ENCODE results near the gene HS2ST1.

HS2ST1 gene

GRCh38 chr1:87113313-87113712 is 198.9 kb downstream of the HS2ST1 start:
- TF ChIP-seq, protein P1, sequence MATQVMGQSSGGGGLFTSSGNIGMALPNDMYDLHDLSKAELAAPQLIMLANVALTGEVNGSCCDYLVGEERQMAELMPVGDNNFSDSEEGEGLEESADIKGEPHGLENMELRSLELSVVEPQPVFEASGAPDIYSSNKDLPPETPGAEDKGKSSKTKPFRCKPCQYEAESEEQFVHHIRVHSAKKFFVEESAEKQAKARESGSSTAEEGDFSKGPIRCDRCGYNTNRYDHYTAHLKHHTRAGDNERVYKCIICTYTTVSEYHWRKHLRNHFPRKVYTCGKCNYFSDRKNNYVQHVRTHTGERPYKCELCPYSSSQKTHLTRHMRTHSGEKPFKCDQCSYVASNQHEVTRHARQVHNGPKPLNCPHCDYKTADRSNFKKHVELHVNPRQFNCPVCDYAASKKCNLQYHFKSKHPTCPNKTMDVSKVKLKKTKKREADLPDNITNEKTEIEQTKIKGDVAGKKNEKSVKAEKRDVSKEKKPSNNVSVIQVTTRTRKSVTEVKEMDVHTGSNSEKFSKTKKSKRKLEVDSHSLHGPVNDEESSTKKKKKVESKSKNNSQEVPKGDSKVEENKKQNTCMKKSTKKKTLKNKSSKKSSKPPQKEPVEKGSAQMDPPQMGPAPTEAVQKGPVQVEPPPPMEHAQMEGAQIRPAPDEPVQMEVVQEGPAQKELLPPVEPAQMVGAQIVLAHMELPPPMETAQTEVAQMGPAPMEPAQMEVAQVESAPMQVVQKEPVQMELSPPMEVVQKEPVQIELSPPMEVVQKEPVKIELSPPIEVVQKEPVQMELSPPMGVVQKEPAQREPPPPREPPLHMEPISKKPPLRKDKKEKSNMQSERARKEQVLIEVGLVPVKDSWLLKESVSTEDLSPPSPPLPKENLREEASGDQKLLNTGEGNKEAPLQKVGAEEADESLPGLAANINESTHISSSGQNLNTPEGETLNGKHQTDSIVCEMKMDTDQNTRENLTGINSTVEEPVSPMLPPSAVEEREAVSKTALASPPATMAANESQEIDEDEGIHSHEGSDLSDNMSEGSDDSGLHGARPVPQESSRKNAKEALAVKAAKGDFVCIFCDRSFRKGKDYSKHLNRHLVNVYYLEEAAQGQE (IDR thresholded peaks at IDR 0.05; ENCODE audit: insufficient replicate concordance, low read depth): no peak
- TF ChIP-seq SPI1 (IDR thresholded peaks at IDR 0.05; ENCODE audit: borderline replicate concordance, low read depth) (no peak), CTCF (IDR thresholded peaks at IDR 0.05; ENCODE audit: insufficient read depth, low read length) (no peak), POLR2AphosphoS5 (IDR thresholded peaks at IDR 0.05; ENCODE audit: low read depth) (no peak), GABPA (IDR thresholded peaks at IDR 0.05; ENCODE audit: low read depth) (no peak)
- H3K4me3 ChIP-seq (replicated peaks; ENCODE audit: insufficient read depth, low read length): no peak overlapping the region
- H3K27ac ChIP-seq (replicated peaks): no peak overlapping the region
- no peaks in the 10 kb centered on the region for H3K27me3 ChIP-seq (ENCODE audit: insufficient read depth, poor library complexity, severe bottlenecking)
- no peak for DNase-seq (ENCODE audit: low read depth in 1 of 2, low spot score in 1 of 2)

- H3K27ac ChIP-seq (replicated peaks): no peak overlapping the region
- DNase-seq (ENCODE audit: low read depth in 1 of 2, low spot score in 1 of 2): no peak
- no peak for TF ChIP-seq CTCF (IDR thresholded peaks at IDR 0.05; ENCODE audit: insufficient read depth, low read length)
- no peak for TF ChIP-seq GABPA (IDR thresholded peaks at IDR 0.05; ENCODE audit: low read depth)
- TF ChIP-seq POLR2AphosphoS5 (IDR thresholded peaks at IDR 0.05; ENCODE audit: low read depth): no peak
- TF ChIP-seq, protein P1 (IDR thresholded peaks at IDR 0.05; ENCODE audit: insufficient replicate concordance, low read depth): no peak
- TF ChIP-seq SPI1 (IDR thresholded peaks at IDR 0.05; ENCODE audit: borderline replicate concordance, low read depth): no peak
Measured at GRCh38 chr1:87115317-87115890, 201.0 kb downstream of the HS2ST1 start.

DNA sequence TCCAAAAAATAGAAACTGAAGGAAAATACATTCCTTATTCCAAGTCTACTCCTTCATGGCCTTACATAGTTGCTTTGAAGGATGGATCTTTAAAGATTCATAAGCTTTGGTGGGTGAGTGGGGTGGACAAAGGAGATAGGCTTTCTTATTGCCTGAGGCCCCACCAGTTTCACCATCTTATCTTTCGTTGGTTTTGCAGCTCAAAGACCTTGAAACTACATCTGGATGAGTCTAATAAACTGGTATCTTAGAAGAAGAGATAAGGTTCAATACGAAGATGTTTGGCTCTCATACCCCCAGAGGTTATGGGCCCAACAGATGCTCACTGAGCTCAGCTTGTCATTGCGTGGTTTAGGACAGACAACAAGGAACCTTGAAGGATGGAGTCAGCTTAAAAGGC is 201.5 kb downstream of the HS2ST1 start:
- no peak overlapping the region for H3K27ac ChIP-seq (replicated peaks)
- H3K4me3 ChIP-seq (replicated peaks; ENCODE audit: insufficient read depth, low read length): no peak overlapping the region
- no peak for TF ChIP-seq SPI1 (IDR thresholded peaks at IDR 0.05; ENCODE audit: borderline replicate concordance, low read depth)
- TF ChIP-seq GABPA (IDR thresholded peaks at IDR 0.05; ENCODE audit: low read depth): no peak
- TF ChIP-seq POLR2AphosphoS5 (IDR thresholded peaks at IDR 0.05; ENCODE audit: low read depth): no peak
- no peak for TF ChIP-seq CTCF (IDR thresholded peaks at IDR 0.05; ENCODE audit: insufficient read depth, low read length)
- H3K27me3 ChIP-seq (ENCODE audit: insufficient read depth, poor library complexity, severe bottlenecking): no peaks in the 10 kb centered on the region
- no peak for DNase-seq (ENCODE audit: low read depth in 1 of 2, low spot score in 1 of 2)

More at GRCh38 chr1:87115317-87115890, 201.0 kb downstream of the HS2ST1 start:
- no peaks in the 10 kb centered on the region for H3K27me3 ChIP-seq (ENCODE audit: insufficient read depth, poor library complexity, severe bottlenecking)
- H3K4me3 ChIP-seq (replicated peaks; ENCODE audit: insufficient read depth, low read length): no peak overlapping the region

Data from HL-60 (cell line).